K562 (cell line): Measurements from ENCODE around the gene SOX18.

Experiments used
- CAMTA2 ChIP-seq: fragments of 250-450 bp; sonication (Bioruptor Pico); conservative IDR thresholded peaks from 2 replicates; pipeline ENCODE4 v1.5.1; 2022
- CTCF ChIP-seq, 3 experiments: IDR thresholded peaks in 2 of 3; conservative IDR thresholded peaks in 1 of 3; 2 replicates each; pipeline ENCODE4 v1.5.1; 2011 to 2012; ENCODE audit warnings: low read length in 3 of 3, mild to moderate bottlenecking in 3 of 3, control low read depth in 2 of 3, improper control_type of control experiment in 1 of 3, inconsistent platforms in 1 of 3, low read depth in 1 of 3, mixed read lengths in 1 of 3, moderate library complexity in 1 of 3; ENCODE audit not compliant: insufficient read depth in 2 of 3
- EZH2 ChIP-seq: IDR thresholded peaks from 2 replicates; pipeline ENCODE4 v1.6.1; 2012; ENCODE audit warnings: low read depth, mild to moderate bottlenecking, inconsistent platforms, low read length, borderline replicate concordance
- RAD51 ChIP-seq: fragments of 450-650 bp; IDR thresholded peaks from 2 replicates; pipeline ENCODE4 v1.7.1; 2016; ENCODE audit warnings: low read depth, mild to moderate bottlenecking, borderline replicate concordance
- SIN3B ChIP-seq: fragments of 450-650 bp; IDR thresholded peaks from 2 replicates; pipeline ENCODE4 v1.6.1; 2017; ENCODE audit warnings: low read depth, mild to moderate bottlenecking, moderate library complexity

GRCh38 chr20:64038224-64038564 is 11.2 kb downstream of the SOX18 start:
- no peak for TF ChIP-seq CTCF (IDR thresholded peaks at IDR 0.05 in 2 of 3, conservative IDR thresholded peaks at IDR 0.05 in 1 of 3; ENCODE audit: insufficient read depth in 2 of 3, low read depth in 1 of 3, low read length in 3 of 3)
- no peak for TF ChIP-seq SIN3B
- TF ChIP-seq CAMTA2 (CRISPR knock-in tag) = no peak
- no peak for TF ChIP-seq EZH2
- no peak for TF ChIP-seq RAD51
